ENCODE data around the gene BANK1. TPM values are rescaled to one million over a fixed set of nuclear protein-coding genes. Genes with fewer than 3 reads are reported as not detected.

The BANK1 gene
- total and polyA plus RNA-seq, 2 of the 8 experiments (the other 6 are each of a cell fraction or from before 2014, with no cell fraction given): 0.59 to 0.93 TPM

- Histone ChIP-seq H3K36me3 (ENCODE audit: control insufficient read depth in 2 of 4, insufficient read depth in 4 of 4, low read length in 3 of 4) (no peaks in the 10 kb centered on the region), H3K27me3 (replicated peaks in 1 of 4; ENCODE audit: control insufficient read depth in 3 of 4, extremely low read depth in 1 of 4, insufficient read depth in 3 of 4, low read length in 3 of 4) (no peaks in the 10 kb centered on the region), H3K79me1 (ENCODE audit: low read depth, low read length) (no peaks in the 10 kb centered on the region), H3K23me2 (ENCODE audit: low read depth, low read length) (no peaks in the 10 kb centered on the region), H3K18ac (ENCODE audit: extremely low read depth, low read length) (no peak overlapping the region), H3K56ac (replicated peaks; ENCODE audit: insufficient read length, low read depth, low read length) (no peak overlapping the region), H2BK120ac (replicated peaks; ENCODE audit: low read depth, low read length) (no peak overlapping the region), H3K4me1 (replicated peaks in 1 of 4; ENCODE audit: control insufficient read depth in 3 of 4, insufficient read depth in 4 of 4, low read length in 3 of 4) (peaks cover 0 to 4% (median under 1%) of the 10 kb centered on the region in 4 experiments; a peak in 1 of 7 replicates), H4K8ac (ENCODE audit: extremely low read depth, insufficient read depth, low read length) (no peak overlapping the region), H3K4me3 (ENCODE audit: extremely low read depth in 1 of 4, insufficient read depth in 2 of 4, low read depth in 3 of 4, low read length in 4 of 4) (no peak overlapping the region), H3K4me2 (ENCODE audit: insufficient read depth in 1 of 2, low read depth in 2 of 2, low read length in 2 of 2) (no peak overlapping the region), H2AFZ (ENCODE audit: low read length) (no peak overlapping the region), H2BK12ac (ENCODE audit: low read depth, low read length) (no peak overlapping the region), H3K4ac (replicated peaks; ENCODE audit: insufficient read length, low read depth, low read length) (no peak overlapping the region), H2BK5ac (ENCODE audit: low read depth, low read length) (no peak overlapping the region), H4K91ac (replicated peaks; ENCODE audit: insufficient read length, low read length) (no peak overlapping the region), H3K14ac (ENCODE audit: insufficient read length) (no peak overlapping the region), H4K5ac (ENCODE audit: insufficient read length, low read depth, low read length) (no peak overlapping the region), H2AK5ac (ENCODE audit: low read depth, low read length) (no peak overlapping the region), H3K27ac (ENCODE audit: low read depth, low read length) (no peak overlapping the region), H3K9ac (replicated peaks in 1 of 4; ENCODE audit: extremely low read depth in 1 of 4, low read depth in 3 of 4, low read length in 3 of 4) (no peak overlapping the region), H2BK15ac (ENCODE audit: low read length) (no peak overlapping the region), H2BK20ac (ENCODE audit: low read length) (no peak overlapping the region), H4K20me1 (replicated peaks in 1 of 2; ENCODE audit: control insufficient read depth in 1 of 2, insufficient read depth in 2 of 2, low read length in 2 of 2) (no peaks in the 10 kb centered on the region), H3K9me3 (ENCODE audit: insufficient read depth in 2 of 2, low read depth in 1 of 2, low read length in 1 of 2) (no peaks in the 10 kb centered on the region), H3K23ac (ENCODE audit: insufficient read length) (no peak overlapping the region), H3K79me2 (ENCODE audit: control insufficient read depth in 1 of 2, insufficient read depth in 2 of 2, low read length in 2 of 2) (no peaks in the 10 kb centered on the region)
- WGBS, 2 experiments (ENCODE audit: extremely low coverage in 1 of 2, insufficient coverage in 1 of 2, insufficient read length in 1 of 2, insufficient replicate concordance in 2 of 2, low coverage in 1 of 2, low lambda C conversion rate in 2 of 2, missing lambda C conversion rate in 1 of 2): 91% methylated on average over 1 of the region's 1 CpG; no CpG with 5 or more reads in 1 of the 2 experiments
- CTCF ChIA-PET (ENCODE audit: partially characterized antibody): no interaction called here
- TF ChIP-seq BACH1 (IDR thresholded peaks at IDR 0.05; ENCODE audit: low read length) (no peak), CTBP2 (IDR thresholded peaks at IDR 0.05; ENCODE audit: borderline replicate concordance, insufficient read depth, insufficient read length, low read length) (no peak)
- no peak for FAIRE-seq
- no peak for DNase-seq (ENCODE audit: low read depth in 1 of 2, low spot score in 2 of 2)
- POLR2A ChIA-PET (ENCODE audit: partially characterized antibody): no interaction called here
These were observed 193.3 kb downstream of the BANK1 start for GRCh38 chr4:101983835-101984234.
